PC-3 (cell line): ENCODE data around the gene KAZN.

Source experiments
- EZH2phosphoT487 ChIP-seq: fragments of 300-600 bp; sonication (generic); IDR thresholded peaks from 2 replicates; pipeline ENCODE4 v1.6.1; 2018; ENCODE audit warnings: mild to moderate bottlenecking, antibody characterized with exemption, low read length, borderline replicate concordance
- TF ChIP-seq, protein P1 (sequence below): fragments of 300-600 bp; sonication (generic); conservative IDR thresholded peaks from 2 replicates; pipeline ENCODE4 v1.5.1; 2017; ENCODE audit warnings: antibody characterized with exemption, low read depth, mild to moderate bottlenecking, low read length

DNA sequence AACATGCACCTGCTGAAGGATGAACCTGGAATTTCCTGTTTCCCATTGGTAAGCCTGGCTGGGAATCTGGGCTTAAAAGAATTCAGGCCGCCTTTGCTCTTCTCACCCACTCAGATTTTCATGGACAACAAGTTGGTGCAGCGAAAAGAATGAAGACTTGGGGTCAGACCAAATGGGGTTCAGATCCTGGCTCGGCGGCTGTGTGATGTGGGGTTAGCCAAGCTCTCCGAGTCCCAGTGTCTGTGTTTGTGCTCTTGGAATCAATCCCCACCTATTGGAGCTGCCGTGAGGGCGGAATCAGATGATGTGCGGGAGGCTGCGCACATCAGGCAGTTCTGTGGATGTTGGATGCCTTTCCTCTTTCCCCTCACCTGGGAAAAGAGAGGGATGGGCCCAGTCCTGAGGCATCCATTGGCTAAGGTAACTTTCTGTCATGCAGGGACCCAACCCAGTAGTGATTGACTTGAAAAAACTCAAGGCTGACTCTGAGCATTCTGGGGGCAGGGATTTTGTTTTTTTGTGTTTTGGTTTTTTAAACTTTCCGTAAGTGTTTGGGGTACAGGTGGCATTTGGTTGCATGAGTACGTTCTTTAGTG is 228.3 kb downstream of the KAZN start:
- TF ChIP-seq, protein P1, sequence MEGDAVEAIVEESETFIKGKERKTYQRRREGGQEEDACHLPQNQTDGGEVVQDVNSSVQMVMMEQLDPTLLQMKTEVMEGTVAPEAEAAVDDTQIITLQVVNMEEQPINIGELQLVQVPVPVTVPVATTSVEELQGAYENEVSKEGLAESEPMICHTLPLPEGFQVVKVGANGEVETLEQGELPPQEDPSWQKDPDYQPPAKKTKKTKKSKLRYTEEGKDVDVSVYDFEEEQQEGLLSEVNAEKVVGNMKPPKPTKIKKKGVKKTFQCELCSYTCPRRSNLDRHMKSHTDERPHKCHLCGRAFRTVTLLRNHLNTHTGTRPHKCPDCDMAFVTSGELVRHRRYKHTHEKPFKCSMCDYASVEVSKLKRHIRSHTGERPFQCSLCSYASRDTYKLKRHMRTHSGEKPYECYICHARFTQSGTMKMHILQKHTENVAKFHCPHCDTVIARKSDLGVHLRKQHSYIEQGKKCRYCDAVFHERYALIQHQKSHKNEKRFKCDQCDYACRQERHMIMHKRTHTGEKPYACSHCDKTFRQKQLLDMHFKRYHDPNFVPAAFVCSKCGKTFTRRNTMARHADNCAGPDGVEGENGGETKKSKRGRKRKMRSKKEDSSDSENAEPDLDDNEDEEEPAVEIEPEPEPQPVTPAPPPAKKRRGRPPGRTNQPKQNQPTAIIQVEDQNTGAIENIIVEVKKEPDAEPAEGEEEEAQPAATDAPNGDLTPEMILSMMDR: no peak
- TF ChIP-seq EZH2phosphoT487: no peak
